ENCODE measurements around the gene SPTSSB. TPM values are rescaled to one million over a fixed set of nuclear protein-coding genes. Genes with fewer than 3 reads are reported as not detected.

Gene SPTSSB
- total and polyA plus RNA-seq, 4 donors = 0.16 to 0.39 (median 0.18) TPM; not detected in 1

- H3K27me3 ChIP-seq (ENCODE audit: control insufficient read depth in 1 of 2, insufficient read depth in 2 of 2, low read length in 1 of 2) = no peaks in the 10 kb centered on the region
- no peaks in the 10 kb centered on the region for H3K9me3 ChIP-seq (ENCODE audit: control insufficient read depth, low read length)
- 59 to 66% methylated on average over 7 of the region's 7 CpGs for WGBS, 2 donors
- intact Hi-C loops (cut with DNase I) = no loop called here
- DNase-seq (no peak), ATAC-seq (ENCODE audit: low FRiP score) (peak; percentile 62)
- H3K27ac ChIP-seq (ENCODE audit: low read depth in 1 of 2, low read length in 2 of 2) = no peak overlapping the region
- no peaks in the 10 kb centered on the region for H3K36me3 ChIP-seq (ENCODE audit: control insufficient read depth in 1 of 2, insufficient read depth in 2 of 2, low read length in 1 of 2)
- no peak overlapping the region for H3K4me3 ChIP-seq (ENCODE audit: low read length in 2 of 2)
- no peaks in the 10 kb centered on the region for H3K4me1 ChIP-seq (ENCODE audit: control insufficient read depth in 1 of 2, insufficient read depth in 2 of 2, low read length in 2 of 2)
Measured at GRCh38 chr3:161349529-161350312, 21.6 kb downstream of the SPTSSB start.

GRCh38 chr3:161348796-161349400 lies 22.4 kb downstream of the SPTSSB start:
- Histone ChIP-seq H3K36me3 (ENCODE audit: control insufficient read depth in 1 of 2, insufficient read depth in 2 of 2, low read length in 1 of 2) (no peaks in the 10 kb centered on the region), H3K4me1 (ENCODE audit: control insufficient read depth in 1 of 2, insufficient read depth in 2 of 2, low read length in 2 of 2) (no peaks in the 10 kb centered on the region), H3K27me3 (ENCODE audit: control insufficient read depth in 1 of 2, insufficient read depth in 2 of 2, low read length in 1 of 2) (no peaks in the 10 kb centered on the region), H3K9me3 (ENCODE audit: control insufficient read depth, low read length) (no peaks in the 10 kb centered on the region), H3K4me3 (ENCODE audit: low read length in 2 of 2) (no peak overlapping the region), H3K27ac (ENCODE audit: low read depth in 1 of 2, low read length in 2 of 2) (no peak overlapping the region)
- DNase-seq (no peak), ATAC-seq (ENCODE audit: low FRiP score) (no peak)
- WGBS, 2 donors = 82 to 86% methylated on average over 2 of the region's 2 CpGs
- intact Hi-C loops (cut with DNase I) = no loop called here

- intact Hi-C loops (cut with DNase I) = no loop called here
- no peaks in the 10 kb centered on the region for H3K36me3 ChIP-seq (ENCODE audit: control insufficient read depth in 1 of 2, insufficient read depth in 2 of 2, low read length in 1 of 2)
- H3K4me3 ChIP-seq (ENCODE audit: low read length in 2 of 2) = no peak overlapping the region
- WGBS, 2 donors = 96% methylated on average over 5 of the region's 5 CpGs
- H3K27ac ChIP-seq (ENCODE audit: low read depth in 1 of 2, low read length in 2 of 2) = no peak overlapping the region
- no peak for DNase-seq
- H3K27me3 ChIP-seq (ENCODE audit: control insufficient read depth in 1 of 2, insufficient read depth in 2 of 2, low read length in 1 of 2) = no peaks in the 10 kb centered on the region
- no peak for ATAC-seq (ENCODE audit: low FRiP score)
- H3K4me1 ChIP-seq (ENCODE audit: control insufficient read depth in 1 of 2, insufficient read depth in 2 of 2, low read length in 2 of 2) = no peaks in the 10 kb centered on the region
- no peaks in the 10 kb centered on the region for H3K9me3 ChIP-seq (ENCODE audit: control insufficient read depth, low read length)
Measured at GRCh38 chr3:161347726-161348125, 23.6 kb downstream of the SPTSSB start.

- no peaks in the 10 kb centered on the region for H3K4me1 ChIP-seq (ENCODE audit: control insufficient read depth in 1 of 2, insufficient read depth in 2 of 2, low read length in 2 of 2)
- intact Hi-C loops (cut with DNase I) = no loop called here
- H3K27me3 ChIP-seq (ENCODE audit: control insufficient read depth in 1 of 2, insufficient read depth in 2 of 2, low read length in 1 of 2) = no peaks in the 10 kb centered on the region
- 26 to 33% methylated on average over 2 of the region's 2 CpGs for WGBS, 2 donors
- no peak overlapping the region for H3K27ac ChIP-seq (ENCODE audit: low read depth in 1 of 2, low read length in 2 of 2)
- H3K36me3 ChIP-seq (ENCODE audit: control insufficient read depth in 1 of 2, insufficient read depth in 2 of 2, low read length in 1 of 2) = no peaks in the 10 kb centered on the region
- DNase-seq (no peak), ATAC-seq (ENCODE audit: low FRiP score) (no peak)
- H3K9me3 ChIP-seq (ENCODE audit: control insufficient read depth, low read length) = no peaks in the 10 kb centered on the region
- no peak overlapping the region for H3K4me3 ChIP-seq (ENCODE audit: low read length in 2 of 2)
Measured at GRCh38 chr3:161345023-161345422, 26.3 kb downstream of the SPTSSB start.

GRCh38 chr3:161343986-161344385 lies 27.3 kb downstream of the SPTSSB start:
- 94 to 96% methylated on average over 1 of the region's 1 CpG for WGBS, 2 donors
- Histone ChIP-seq H3K4me1 (ENCODE audit: control insufficient read depth in 1 of 2, insufficient read depth in 2 of 2, low read length in 2 of 2) (no peaks in the 10 kb centered on the region), H3K9me3 (ENCODE audit: control insufficient read depth, low read length) (no peaks in the 10 kb centered on the region), H3K27ac (ENCODE audit: low read depth in 1 of 2, low read length in 2 of 2) (no peak overlapping the region), H3K27me3 (ENCODE audit: control insufficient read depth in 1 of 2, insufficient read depth in 2 of 2, low read length in 1 of 2) (no peaks in the 10 kb centered on the region), H3K36me3 (ENCODE audit: control insufficient read depth in 1 of 2, insufficient read depth in 2 of 2, low read length in 1 of 2) (no peaks in the 10 kb centered on the region), H3K4me3 (ENCODE audit: low read length in 2 of 2) (no peak overlapping the region)
- no peak for DNase-seq
- intact Hi-C loops (cut with DNase I) = no loop called here
- ATAC-seq (ENCODE audit: low FRiP score) = no peak

GRCh38 chr3:161343540-161343939 lies 27.8 kb downstream of the SPTSSB start:
- H3K27me3 ChIP-seq (ENCODE audit: control insufficient read depth in 1 of 2, insufficient read depth in 2 of 2, low read length in 1 of 2) = no peaks in the 10 kb centered on the region
- intact Hi-C loops (cut with DNase I) = no loop called here
- no peak overlapping the region for H3K27ac ChIP-seq (ENCODE audit: low read depth in 1 of 2, low read length in 2 of 2)
- ATAC-seq (ENCODE audit: low FRiP score) = no peak
- no peaks in the 10 kb centered on the region for H3K9me3 ChIP-seq (ENCODE audit: control insufficient read depth, low read length)
- no peaks in the 10 kb centered on the region for H3K36me3 ChIP-seq (ENCODE audit: control insufficient read depth in 1 of 2, insufficient read depth in 2 of 2, low read length in 1 of 2)
- WGBS, 2 donors = 59 to 68% methylated on average over 3 of the region's 3 CpGs
- no peak for DNase-seq
- H3K4me3 ChIP-seq (ENCODE audit: low read length in 2 of 2) = no peak overlapping the region
- no peaks in the 10 kb centered on the region for H3K4me1 ChIP-seq (ENCODE audit: control insufficient read depth in 1 of 2, insufficient read depth in 2 of 2, low read length in 2 of 2)

GRCh38 chr3:161342629-161343028 lies 28.7 kb downstream of the SPTSSB start:
- no peak for ATAC-seq (ENCODE audit: low FRiP score)
- Histone ChIP-seq H3K4me3 (ENCODE audit: low read length in 2 of 2) (no peak overlapping the region), H3K4me1 (ENCODE audit: control insufficient read depth in 1 of 2, insufficient read depth in 2 of 2, low read length in 2 of 2) (no peaks in the 10 kb centered on the region), H3K27ac (ENCODE audit: low read depth in 1 of 2, low read length in 2 of 2) (no peak overlapping the region), H3K9me3 (ENCODE audit: control insufficient read depth, low read length) (no peaks in the 10 kb centered on the region), H3K27me3 (ENCODE audit: control insufficient read depth in 1 of 2, insufficient read depth in 2 of 2, low read length in 1 of 2) (no peaks in the 10 kb centered on the region), H3K36me3 (ENCODE audit: control insufficient read depth in 1 of 2, insufficient read depth in 2 of 2, low read length in 1 of 2) (no peaks in the 10 kb centered on the region)
- 66 to 74% methylated on average over 3 of the region's 3 CpGs for WGBS, 2 donors
- intact Hi-C loops (cut with DNase I) = no loop called here
- DNase-seq = no peak

- no peak for DNase-seq
- H3K4me3 ChIP-seq (ENCODE audit: low read length in 2 of 2) = no peak overlapping the region
- H3K36me3 ChIP-seq (ENCODE audit: control insufficient read depth in 1 of 2, insufficient read depth in 2 of 2, low read length in 1 of 2) = no peaks in the 10 kb centered on the region
- no peaks in the 10 kb centered on the region for H3K9me3 ChIP-seq (ENCODE audit: control insufficient read depth, low read length)
- ATAC-seq (ENCODE audit: low FRiP score) = no peak
- no peaks in the 10 kb centered on the region for H3K4me1 ChIP-seq (ENCODE audit: control insufficient read depth in 1 of 2, insufficient read depth in 2 of 2, low read length in 2 of 2)
- H3K27ac ChIP-seq (ENCODE audit: low read depth in 1 of 2, low read length in 2 of 2) = no peak overlapping the region
- intact Hi-C loops (cut with DNase I) = no loop called here
- H3K27me3 ChIP-seq (ENCODE audit: control insufficient read depth in 1 of 2, insufficient read depth in 2 of 2, low read length in 1 of 2) = no peaks in the 10 kb centered on the region
- 5% methylated on average over 4 of the region's 4 CpGs for WGBS, 2 donors
Measured at GRCh38 chr3:161339517-161340500, 31.5 kb downstream of the SPTSSB start.
